HepG2 (cell line): ENCODE measurements around the gene ARL10. TPM values are rescaled to one million over a fixed set of nuclear protein-coding genes. Genes with fewer than 3 reads are reported as not detected.

Source experiments
- HDAC2 ChIP-seq: sonication (generic); formaldehyde crosslinking; IDR thresholded peaks from 2 replicates; pipeline ENCODE4 v1.4.0; 2020; ENCODE audit warnings: missing genetic modification reagents
- HMGXB3 ChIP-seq: sonication (generic); formaldehyde crosslinking; IDR thresholded peaks from 2 replicates; pipeline ENCODE4 v1.4.0; 2020; ENCODE audit warnings: missing genetic modification reagents, borderline replicate concordance
- KLF13 ChIP-seq: sonication (generic); formaldehyde crosslinking; IDR thresholded peaks from 2 replicates; pipeline ENCODE4 v1.4.0; 2020; ENCODE audit warnings: mild to moderate bottlenecking, missing genetic modification reagents
- MAFK ChIP-seq, 2 experiments: IDR thresholded peaks in 1 of 2; conservative IDR thresholded peaks in 1 of 2; 2 replicates each; pipeline ENCODE4 v1.6.1; 2011; ENCODE audit warnings: improper control_type of control experiment in 2 of 2, low read length in 2 of 2
- MNT ChIP-seq: fragments of 450-650 bp; IDR thresholded peaks from 2 replicates; pipeline ENCODE4 v1.6.1; 2016
- NFKBIZ ChIP-seq: IDR thresholded peaks from 2 replicates; pipeline ENCODE4 v1.6.1; 2018; ENCODE audit warnings: missing genetic modification reagents, missing compliant biosample characterization
- SMAD1 ChIP-seq: sonication (generic); formaldehyde crosslinking; IDR thresholded peaks from 2 replicates; pipeline ENCODE4 v1.4.0; 2020; ENCODE audit warnings: missing genetic modification reagents, low read depth, mild to moderate bottlenecking, borderline replicate concordance
- SMYD3 ChIP-seq: sonication (generic); formaldehyde crosslinking; IDR thresholded peaks from 2 replicates; pipeline ENCODE4 v1.8.1; 2023; ENCODE audit warnings: mild to moderate bottlenecking, missing genetic modification reagents
- SNAPC5 ChIP-seq: sonication (generic); formaldehyde crosslinking; IDR thresholded peaks from 2 replicates; pipeline ENCODE4 v1.8.1; 2023; ENCODE audit warnings: mild to moderate bottlenecking, missing genetic modification reagents, borderline replicate concordance
- SRSF1 ChIP-seq: fragments of 200-400 bp; formaldehyde crosslinking; optimal IDR thresholded peaks from 2 replicates; pipeline ENCODE3; 2017; ENCODE audit warnings: mild to moderate bottlenecking, low read depth, low read length, moderate library complexity
- SRY ChIP-seq: sonication (generic); formaldehyde crosslinking; IDR thresholded peaks from 2 replicates; pipeline ENCODE4 v1.8.0; 2022; ENCODE audit warnings: mild to moderate bottlenecking, missing genetic modification reagents
- TBX2 ChIP-seq: sonication (generic); formaldehyde crosslinking; IDR thresholded peaks from 2 replicates; pipeline ENCODE4 v1.5.0; 2020; ENCODE audit warnings: missing genetic modification reagents, mild to moderate bottlenecking, borderline replicate concordance
- TCF7L2 ChIP-seq: IDR thresholded peaks from 2 replicates; pipeline ENCODE4 v1.6.1; 2011; ENCODE audit warnings: mild to moderate bottlenecking, low read depth, low read length, moderate library complexity
- ZMYM2 ChIP-seq: sonication (generic); formaldehyde crosslinking; IDR thresholded peaks from 2 replicates; pipeline ENCODE4 v1.8.0; 2022; ENCODE audit warnings: mild to moderate bottlenecking, missing genetic modification reagents
- ZNF331 ChIP-seq: sonication (generic); formaldehyde crosslinking; IDR thresholded peaks from 2 replicates; pipeline ENCODE4 v1.4.0; 2020; ENCODE audit warnings: missing genetic modification reagents
- ZNF34 ChIP-seq: sonication (generic); formaldehyde crosslinking; IDR thresholded peaks from 2 replicates; pipeline ENCODE4 v1.4.0; 2020; ENCODE audit warnings: mild to moderate bottlenecking, missing genetic modification reagents, borderline replicate concordance
- ZNF547 ChIP-seq: sonication (generic); formaldehyde crosslinking; IDR thresholded peaks from 2 replicates; pipeline ENCODE4 v1.5.1; 2020; ENCODE audit warnings: mild to moderate bottlenecking, missing genetic modification reagents
- ZNF770 ChIP-seq: sonication (generic); formaldehyde crosslinking; IDR thresholded peaks from 2 replicates; pipeline ENCODE4 v1.5.0; 2020; ENCODE audit warnings: mild to moderate bottlenecking, missing genetic modification reagents
- polyA plus RNA-seq, 8 experiments: library from polyadenylated mRNA; depleted of rRNA in 3 of 8; stranded (reverse) in 7 of 8; unstranded in 1 of 8; fragments of >200 nt; fragmentation: Illumina TruSeq in 4 of 8; extraction: Trizol in 4 of 8; gene quantifications; 2 replicates each; pipeline versions ENCODE4 v1.2.1 to v1.2.3, GENCODE V29; 2011 to 2016; ENCODE audit warnings: low read depth in 4 of 8, missing spikeins in 1 of 8, mixed read lengths in 1 of 8; ENCODE audit not compliant: insufficient read depth in 1 of 8
- total RNA-seq, 5 experiments: library from RNA; depleted of rRNA; stranded (reverse); fragments of >200 nt; fragmentation: Illumina TruSeq; extraction: Trizol; gene quantifications; 2 replicates each; pipeline ENCODE4 v1.2.3, GENCODE V29; 2016; ENCODE audit warnings: low read depth in 1 of 5
- TF ChIP-seq, protein P1 (sequence below): sonication (generic); formaldehyde crosslinking; IDR thresholded peaks from 2 replicates; pipeline ENCODE4 v1.4.0; 2020; ENCODE audit warnings: low read depth, mild to moderate bottlenecking, missing genetic modification reagents

ARL10 gene
- total and polyA plus RNA-seq, 2 of the 13 experiments (the other 11 are each of a cell fraction or from before 2014, with no cell fraction given) = 0.18 to 0.50 TPM

GRCh38 chr5:176361437-176362232 is 3.7 kb upstream of the ARL10 start, which contains the start of gene KIAA1191 (continued):
- TF ChIP-seq ZMYM2 (CRISPR knock-in tag) (peak; percentile 40; the same call in 1 of the 2 replicates), ZNF34 (CRISPR knock-in tag) (peak; percentile 71; the same call in 1 of the 2 replicates), HDAC2 (CRISPR knock-in tag) (peak; percentile 49; the same call in 1 of the 2 replicates), HMGXB3 (CRISPR knock-in tag) (peak; percentile 89), KLF13 (peak; percentile 19; the same call in 1 of the 2 replicates), TBX2 (CRISPR knock-in tag) (peak; percentile 43), ZNF331 (CRISPR knock-in tag) (peak; percentile 64), MNT (no peak), SNAPC5 (CRISPR knock-in tag) (no peak), SMYD3 (no peak), ZNF547 (CRISPR knock-in tag) (peak; percentile 81), SRY (CRISPR knock-in tag) (no peak), SRSF1 (peak; percentile 20), TCF7L2 (no peak), NFKBIZ (CRISPR knock-in tag) (no peak), SMAD1 (CRISPR knock-in tag) (0 out of 2 replicates have a peak, but pooled peaks have one; percentile 75), MAFK (conservative IDR thresholded peaks at IDR 0.05 in 1 of 2, IDR thresholded peaks at IDR 0.05 in 1 of 2; ENCODE audit: low read length in 2 of 2) (no peak), ZNF770 (CRISPR knock-in tag) (peak; percentile 36; the same call in 1 of the 2 replicates)
- TF ChIP-seq, protein P1, sequence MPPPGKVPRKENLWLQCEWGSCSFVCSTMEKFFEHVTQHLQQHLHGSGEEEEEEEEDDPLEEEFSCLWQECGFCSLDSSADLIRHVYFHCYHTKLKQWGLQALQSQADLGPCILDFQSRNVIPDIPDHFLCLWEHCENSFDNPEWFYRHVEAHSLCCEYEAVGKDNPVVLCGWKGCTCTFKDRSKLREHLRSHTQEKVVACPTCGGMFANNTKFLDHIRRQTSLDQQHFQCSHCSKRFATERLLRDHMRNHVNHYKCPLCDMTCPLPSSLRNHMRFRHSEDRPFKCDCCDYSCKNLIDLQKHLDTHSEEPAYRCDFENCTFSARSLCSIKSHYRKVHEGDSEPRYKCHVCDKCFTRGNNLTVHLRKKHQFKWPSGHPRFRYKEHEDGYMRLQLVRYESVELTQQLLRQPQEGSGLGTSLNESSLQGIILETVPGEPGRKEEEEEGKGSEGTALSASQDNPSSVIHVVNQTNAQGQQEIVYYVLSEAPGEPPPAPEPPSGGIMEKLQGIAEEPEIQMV (CRISPR knock-in tag) = peak; percentile 60; the same call in 1 of the 2 replicates
